Measurements from ENCODE around the gene APBB2.

DNA sequence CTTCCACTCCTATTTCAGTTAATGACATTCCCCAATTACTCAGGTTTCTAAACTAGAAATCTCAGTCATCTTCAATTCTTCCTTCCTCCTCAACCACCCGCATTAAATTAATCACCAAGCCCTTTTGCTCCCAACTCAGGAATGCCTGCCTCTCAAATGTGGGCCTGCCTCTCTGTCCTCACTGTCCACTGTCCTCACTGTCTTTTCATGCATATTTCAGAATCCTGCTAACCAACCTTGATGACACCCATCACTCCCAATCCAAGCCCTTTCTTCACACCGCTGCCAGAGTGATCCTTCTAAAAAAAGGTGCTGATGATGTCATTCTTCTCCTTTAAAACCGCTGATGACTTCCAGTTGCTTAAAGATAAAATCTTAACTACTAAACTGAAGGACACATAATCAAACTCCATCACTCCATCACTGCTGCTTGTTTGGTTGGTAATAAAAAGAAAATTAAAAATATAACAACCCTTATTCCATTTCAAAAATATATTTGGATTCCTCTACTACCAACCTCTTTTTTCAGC is 5.1 kb upstream of the APBB2 start:
- TF ChIP-seq, protein P1, sequence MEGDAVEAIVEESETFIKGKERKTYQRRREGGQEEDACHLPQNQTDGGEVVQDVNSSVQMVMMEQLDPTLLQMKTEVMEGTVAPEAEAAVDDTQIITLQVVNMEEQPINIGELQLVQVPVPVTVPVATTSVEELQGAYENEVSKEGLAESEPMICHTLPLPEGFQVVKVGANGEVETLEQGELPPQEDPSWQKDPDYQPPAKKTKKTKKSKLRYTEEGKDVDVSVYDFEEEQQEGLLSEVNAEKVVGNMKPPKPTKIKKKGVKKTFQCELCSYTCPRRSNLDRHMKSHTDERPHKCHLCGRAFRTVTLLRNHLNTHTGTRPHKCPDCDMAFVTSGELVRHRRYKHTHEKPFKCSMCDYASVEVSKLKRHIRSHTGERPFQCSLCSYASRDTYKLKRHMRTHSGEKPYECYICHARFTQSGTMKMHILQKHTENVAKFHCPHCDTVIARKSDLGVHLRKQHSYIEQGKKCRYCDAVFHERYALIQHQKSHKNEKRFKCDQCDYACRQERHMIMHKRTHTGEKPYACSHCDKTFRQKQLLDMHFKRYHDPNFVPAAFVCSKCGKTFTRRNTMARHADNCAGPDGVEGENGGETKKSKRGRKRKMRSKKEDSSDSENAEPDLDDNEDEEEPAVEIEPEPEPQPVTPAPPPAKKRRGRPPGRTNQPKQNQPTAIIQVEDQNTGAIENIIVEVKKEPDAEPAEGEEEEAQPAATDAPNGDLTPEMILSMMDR (IDR thresholded peaks at IDR 0.05): no peak
- no peak for TF ChIP-seq POLR2A (IDR thresholded peaks at IDR 0.05)
